ENCODE results near the gene P2RY14. TPM values are rescaled to one million over a fixed set of nuclear protein-coding genes. Genes with fewer than 3 reads are reported as not detected.

P2RY14 gene
- not detected in 2 replicates for total RNA-seq

DNA sequence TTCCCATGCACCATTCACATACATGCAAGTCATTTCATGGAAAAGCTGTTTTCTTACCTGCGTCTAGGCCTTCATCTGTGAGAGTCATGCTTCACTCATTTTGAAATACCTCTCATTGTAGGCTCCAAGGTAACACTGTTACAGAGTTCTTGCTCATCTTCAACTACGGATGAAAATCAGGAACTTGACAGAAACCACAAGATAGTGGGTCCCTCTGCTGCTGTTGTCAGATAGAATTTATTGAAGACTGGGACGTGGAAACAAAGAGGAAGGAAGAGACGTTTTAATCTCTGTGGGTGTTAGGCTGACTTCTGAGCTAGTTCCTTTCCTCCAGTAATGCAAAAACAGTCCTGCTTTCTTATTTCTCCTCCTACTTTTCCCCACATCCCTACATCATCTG lies at the start of gene P2RY14:
TSS of gene P2RY14 (minus strand) at position 313 of the 400 bp plus-strand sequence. CDS start 64,226 bp downstream, outside the sequence.

GRCh38 chr3:151316267-151316991 lies 38.1 kb upstream of the P2RY14 start, which contains the start of gene GPR87:
Gene GPR87, minus strand, starts transcription at chr3:151316820. Its CDS starts 16,720 bp downstream, at chr3:151300100.

GRCh38 chr3:151203051-151203420 lies 75.3 kb downstream of the P2RY14 start, which contains the start of gene GPR171:
Gene GPR171, minus strand, starts transcription at chr3:151203216. Its CDS starts 3,830 bp downstream, at chr3:151199386.

Other genes with a start within 250 kb of the P2RY14 start
- under 0.01 and 0.19 TPM in 2 replicates for gene MED12L, start 192.9 kb downstream of the P2RY14 start, total RNA-seq
- gene GPR171, start 75.3 kb downstream of the P2RY14 start, total RNA-seq: not detected in 2 replicates
- gene GPR87, start 38.3 kb upstream of the P2RY14 start, total RNA-seq: 0.49 TPM in 1 of 2 replicates, not detected in the other
- not detected in 2 replicates for gene P2RY13, start 51.0 kb upstream of the P2RY14 start, total RNA-seq
- not detected in 2 replicates for gene P2RY12, start 106.2 kb upstream of the P2RY14 start, total RNA-seq
- gene IGSF10, start 182.5 kb upstream of the P2RY14 start, total RNA-seq: under 0.01 and 0.06 TPM in 2 replicates

Measured in bladder microvascular endothelial cell (primary cell).